ENCODE results near the gene KLHL3. TPM values are rescaled to one million over a fixed set of nuclear protein-coding genes. Genes with fewer than 3 reads are reported as not detected.

Gene KLHL3
- total and polyA plus RNA-seq, 2 donors (not counting 3 experiments of a cell fraction or from before 2014, with no cell fraction given), result 8.8 to 13.6 TPM

DNA sequence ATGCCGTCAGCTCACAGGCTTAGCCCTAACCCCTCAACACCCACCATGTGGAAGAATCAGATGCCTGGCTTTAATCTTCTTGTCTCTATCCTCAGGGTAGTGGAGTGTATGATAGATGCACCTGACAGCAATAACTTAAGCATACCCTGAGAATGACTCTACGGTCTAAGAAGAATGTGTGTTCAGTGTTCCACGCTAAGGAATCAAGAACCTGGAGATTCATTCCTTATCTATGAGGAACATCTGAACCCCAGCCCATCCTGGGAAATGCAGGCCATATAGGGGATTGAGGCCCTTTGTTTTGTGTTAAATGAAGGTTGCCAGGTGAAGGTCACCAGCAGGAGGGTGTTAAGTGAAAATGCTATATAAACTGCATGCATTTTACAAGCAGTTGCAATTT, 63.0 kb downstream of the KLHL3 start:
- Histone ChIP-seq H3K9me1 (replicated peaks; ENCODE audit: control insufficient read depth, extremely low read depth, insufficient read depth, low read length) (no peaks in the 10 kb centered on the region), H3K36me3 (ENCODE audit: control insufficient read depth in 2 of 2, extremely low read depth in 1 of 2, insufficient read depth in 2 of 2, low read length in 2 of 2) (peaks cover 0 to 11% of the 10 kb centered on the region in 2 experiments), H3K4me1 (ENCODE audit: control insufficient read depth, extremely low read depth, insufficient read depth, low read length) (no peaks in the 10 kb centered on the region), H3K27me3 (ENCODE audit: control insufficient read depth in 2 of 2, insufficient read depth in 2 of 2, low read length in 2 of 2) (no peaks in the 10 kb centered on the region), H4K20me1 (replicated peaks; ENCODE audit: control insufficient read depth, extremely low read depth, insufficient read depth, low read length) (no peaks in the 10 kb centered on the region), H3K4me2 (ENCODE audit: insufficient read depth, low read length) (no peak overlapping the region), H3K4me3 (replicated peaks in 1 of 3; ENCODE audit: insufficient read depth in 1 of 3, low read depth in 1 of 3, low read length in 3 of 3) (no peak overlapping the region), H2AFZ (ENCODE audit: low read depth, low read length) (no peak overlapping the region), H3K79me2 (ENCODE audit: control insufficient read depth, insufficient read depth, low read length) (no peaks in the 10 kb centered on the region), H3K27ac (ENCODE audit: insufficient read depth, low read depth, low read length) (no peak overlapping the region), H3K9ac (replicated peaks; ENCODE audit: extremely low read depth, insufficient read depth, low read length) (no peak overlapping the region), H3K9me3 (replicated peaks; ENCODE audit: control insufficient read depth, insufficient read depth, low read length) (no peaks in the 10 kb centered on the region)
- ChIA-PET CTCF (interaction anchor here (1.9 to 5.4 kb wide), 2 partner anchors 12 to 55 kb away, joined by 4 to 47 read pairs; no protein-coding TSS in a partner anchor), POLR2A (no interaction called here)
- FAIRE-seq (no peak), DNase-seq (ENCODE audit: low read depth, low spot score) (no peak)
- dilution Hi-C loops (cut with MboI; ENCODE audit: extremely low pct_ligation_motif_present, low sequenced_read_pairs) (loop anchor here (25.0 kb wide), 1 partner anchor 89 kb away; the partner anchor contains the start of gene HNRNPA0), intact Hi-C loops (cut with micrococcal nuclease) (no loop called here)
- BruUV-seq (replicated peaks), result no TSS peak
- TF ChIP-seq POLR2A (IDR thresholded peaks at IDR 0.05; ENCODE audit: low read depth, low read length) (no peak), MYC (IDR thresholded peaks at IDR 0.05; ENCODE audit: low read depth, low read length) (no peak), JUN (IDR thresholded peaks at IDR 0.05; ENCODE audit: borderline replicate concordance, insufficient read depth, insufficient read length, low read depth) (no peak), CTCF (IDR thresholded peaks at IDR 0.05; ENCODE audit: extremely low read depth in 1 of 2, insufficient read depth in 1 of 2, low read depth in 1 of 2, low read length in 2 of 2) (no peak), GATA2 (IDR thresholded peaks at IDR 0.05; ENCODE audit: insufficient read depth, insufficient read length, low read depth, low read length) (no peak), EZH2 (IDR thresholded peaks at IDR 0.05; ENCODE audit: borderline replicate concordance, low read depth, low read length, severe bottlenecking) (no peak), MAX (IDR thresholded peaks at IDR 0.05; ENCODE audit: insufficient read depth, insufficient read length) (no peak), FOS (IDR thresholded peaks at IDR 0.05; ENCODE audit: borderline replicate concordance, insufficient read depth, low read length) (no peak), POLR2AphosphoS5 (IDR thresholded peaks at IDR 0.05; ENCODE audit: insufficient read depth, low read depth, low read length) (no peak)

All from endothelial cell of umbilical vein (primary cell).